Ascending aorta (tissue), 2 donors: ENCODE measurements around the gene NBR1. TPM values are rescaled to one million over a fixed set of nuclear protein-coding genes. Genes with fewer than 3 reads are reported as not detected.
"Not testable (repeated sequence)": the region's sequence is repeated elsewhere in the genome, so short reads cannot be mapped to it uniquely, and the experiment has no call there.

ENCODE experiments used
- DNase-seq, 2 donors: peaks; one replicate each; pipeline ENCODE4 v3.0.0-alpha.2; 2019; ENCODE audit warnings: low spot score in 2 of 2
- H3K27ac ChIP-seq, 2 donors: fragments of 200-600 bp; sonication (generic); one replicate each; pipeline ENCODE4 v1.5.1; 2016 to 2017; ENCODE audit warnings: mild to moderate bottlenecking in 1 of 2
- H3K27me3 ChIP-seq: fragments of 200-600 bp; sonication (generic); one replicate; pipeline ENCODE4 v1.5.1; 2017
- H3K36me3 ChIP-seq, 2 donors: fragments of 200-600 bp; sonication (generic); one replicate each; pipeline ENCODE4 v1.5.1; 2016
- H3K4me1 ChIP-seq, 2 donors: fragments of 200-600 bp; sonication (generic); one replicate each; pipeline ENCODE4 v1.5.1; 2016 to 2017; ENCODE audit warnings: mild to moderate bottlenecking in 1 of 2
- H3K4me3 ChIP-seq, 2 donors: fragments of 200-600 bp; sonication (generic); one replicate each; pipeline ENCODE4 v1.5.1; 2016 to 2017; ENCODE audit warnings: mild to moderate bottlenecking in 1 of 2
- H3K9me3 ChIP-seq, 2 donors: fragments of 200-600 bp; sonication (generic); one replicate each; pipeline ENCODE4 v1.5.1; 2016
- CTCF ChIP-seq, 3 experiments: fragments of 200-600 bp in 2 of 3; fragments of 450-650 bp in 1 of 3; sonication (generic) in 2 of 3; IDR thresholded peaks; one replicate each; pipeline ENCODE4 v1.5.1; 2016 to 2019; ENCODE audit warnings: antibody characterized with exemption in 3 of 3, mild to moderate bottlenecking in 1 of 3, moderate library complexity in 1 of 3
- intact Hi-C: fragments of 100-400 bp; cut with DNase I; formaldehyde crosslinking; loops from one replicate; pipeline ENCODE4 v1.15.1; 2023
- total RNA-seq: library from RNA; depleted of rRNA; stranded (reverse); fragments of >200 nt; gene quantifications from one replicate; pipeline ENCODE4 v1.1.0, GENCODE V29; 2016

Gene NBR1
- total RNA-seq, 1 donor from 2014 or later = 45.6 TPM

GRCh38 chr17:43220511-43221125, 49.6 kb downstream of the NBR1 start:
- H3K36me3 ChIP-seq = peaks cover 17 to 24% of the 10 kb centered on the region in 2 donors
- intact Hi-C loops = no loop called here
- H3K9me3 ChIP-seq = no peaks in the 10 kb centered on the region
- H3K4me3 ChIP-seq = no peak overlapping the region
- H3K27me3 ChIP-seq = no peaks in the 10 kb centered on the region
- DNase-seq = peak in 1 of 2 donors; percentile 33
- H3K4me1 ChIP-seq = no peaks in the 10 kb centered on the region
- no peak overlapping the region for H3K27ac ChIP-seq
- no peak for TF ChIP-seq CTCF (IDR thresholded peaks at IDR 0.05)

- Histone ChIP-seq H3K27me3 (no peaks in the 10 kb centered on the region), H3K4me1 (no peaks in the 10 kb centered on the region), H3K27ac (no peak overlapping the region), H3K4me3 (no peak overlapping the region), H3K36me3 (peaks cover 14 to 17% of the 10 kb centered on the region in 2 donors), H3K9me3 (no peaks in the 10 kb centered on the region)
- no peak for TF ChIP-seq CTCF (IDR thresholded peaks at IDR 0.05)
- peak in 1 of 2 donors; percentile 37 for DNase-seq
- intact Hi-C loops = no loop called here
These were observed 53.2 kb downstream of the NBR1 start for GRCh38 chr17:43224146-43224705.

GRCh38 chr17:43226393-43226792, 55.4 kb downstream of the NBR1 start:
- DNase-seq = no peak
- no peaks in the 10 kb centered on the region for H3K4me1 ChIP-seq
- TF ChIP-seq CTCF (IDR thresholded peaks at IDR 0.05) = no peak

DNA sequence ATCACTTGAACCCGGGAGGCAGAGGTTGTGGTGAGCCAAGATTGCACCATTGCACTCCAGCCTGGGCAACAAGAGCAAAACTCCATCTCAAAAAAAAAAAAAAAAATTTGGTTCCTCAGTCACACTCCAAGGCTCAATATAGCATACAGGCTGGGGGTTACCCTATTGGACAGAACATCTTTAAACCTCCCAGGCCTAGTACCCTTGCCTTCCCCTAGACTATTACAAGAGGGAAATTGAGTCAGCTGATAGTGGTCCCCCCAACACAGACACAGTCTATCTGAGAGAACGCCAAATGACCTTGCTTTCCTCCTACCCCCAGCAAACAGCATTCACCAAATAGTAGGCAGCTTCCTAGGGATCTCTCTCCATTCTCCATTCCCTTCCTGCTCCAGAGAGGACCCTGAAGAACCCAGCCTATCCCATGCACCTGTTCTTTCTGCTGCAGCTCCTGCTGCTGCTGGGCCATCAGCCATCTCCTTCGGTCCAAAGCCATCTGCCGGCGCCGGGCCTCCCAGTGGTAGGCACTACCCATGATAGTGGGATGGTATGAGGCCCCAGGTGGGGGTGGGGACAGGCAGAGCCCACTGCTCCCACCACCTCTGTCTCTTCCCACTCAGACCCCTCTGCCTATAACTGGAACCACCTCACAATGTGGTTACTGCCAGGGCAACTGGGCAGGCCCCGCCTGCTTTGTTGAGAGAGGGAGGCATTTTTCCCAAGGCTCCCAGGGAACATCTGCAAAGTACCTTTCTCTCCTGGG, 57.2 kb downstream of the NBR1 start, which contains the start of gene CCDC200:
Gene CCDC200 (minus strand): TSS at position 604 of the 763 bp plus-strand sequence. CDS start 69 bp downstream, at position 535.
- H3K9me3 ChIP-seq, H3K27me3 ChIP-seq, H3K27ac ChIP-seq, DNase-seq, intact Hi-C loops, H3K4me1 ChIP-seq, H3K4me3 ChIP-seq: not testable (repeated sequence)
- peaks cover 14 to 17% of the 10 kb centered on the region in 2 donors for H3K36me3 ChIP-seq

More at GRCh38 chr17:43226393-43226792, 55.4 kb downstream of the NBR1 start:
- Histone ChIP-seq H3K36me3 (peaks cover 14 to 17% of the 10 kb centered on the region in 2 donors), H3K27ac (no peak overlapping the region), H3K27me3 (no peaks in the 10 kb centered on the region), H3K9me3 (no peaks in the 10 kb centered on the region), H3K4me3 (no peak overlapping the region)
- intact Hi-C loops = no loop called here

DNA sequence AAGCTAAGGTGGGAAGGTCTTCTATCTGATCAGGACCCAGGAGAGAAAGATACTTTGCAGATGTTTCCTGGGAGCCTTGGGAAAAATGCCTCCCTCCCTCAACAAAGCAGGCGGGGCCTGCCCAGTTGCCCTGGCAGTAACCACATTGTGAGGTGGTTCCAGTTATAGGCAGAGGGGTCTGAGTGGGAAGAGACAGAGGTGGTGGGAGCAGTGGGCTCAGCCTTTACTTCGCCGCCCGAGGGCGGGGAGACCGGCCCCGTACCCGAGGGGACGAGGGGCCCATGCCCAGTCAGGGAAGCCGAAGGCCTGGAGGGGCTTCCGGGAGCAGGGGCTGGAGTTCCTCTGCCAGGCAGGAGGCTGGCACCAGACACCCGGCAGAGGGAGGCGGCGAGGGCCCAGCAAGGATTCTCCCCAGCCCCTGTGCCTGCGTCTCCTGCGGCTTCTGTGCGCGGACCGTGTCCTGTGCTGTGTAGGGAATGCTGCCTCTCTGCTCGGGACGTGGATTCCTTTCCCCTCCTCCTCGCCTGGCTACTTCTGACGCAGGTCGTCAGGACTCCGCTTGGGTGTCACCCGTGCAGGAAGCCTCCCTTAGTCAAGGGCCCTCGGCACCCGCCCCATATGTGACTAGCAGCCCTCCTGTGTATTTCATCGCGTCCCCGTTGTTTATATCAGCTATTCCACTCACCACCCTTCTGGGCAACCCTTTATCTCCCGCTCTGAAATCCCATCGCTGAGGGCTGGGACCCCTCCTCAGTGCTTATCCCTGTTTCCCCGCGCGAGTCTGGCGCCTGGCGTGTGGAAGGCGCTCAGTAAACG, 60.4 kb downstream of the NBR1 start:
- peak overlapping the region in 1 of 2 donors; percentile 34 for H3K27ac ChIP-seq
- H3K4me1 ChIP-seq, intact Hi-C loops, H3K4me3 ChIP-seq, H3K36me3 ChIP-seq, H3K27me3 ChIP-seq, H3K9me3 ChIP-seq: not testable (repeated sequence)
- peak in 1 of 2 donors; percentile 54 for DNase-seq

DNA sequence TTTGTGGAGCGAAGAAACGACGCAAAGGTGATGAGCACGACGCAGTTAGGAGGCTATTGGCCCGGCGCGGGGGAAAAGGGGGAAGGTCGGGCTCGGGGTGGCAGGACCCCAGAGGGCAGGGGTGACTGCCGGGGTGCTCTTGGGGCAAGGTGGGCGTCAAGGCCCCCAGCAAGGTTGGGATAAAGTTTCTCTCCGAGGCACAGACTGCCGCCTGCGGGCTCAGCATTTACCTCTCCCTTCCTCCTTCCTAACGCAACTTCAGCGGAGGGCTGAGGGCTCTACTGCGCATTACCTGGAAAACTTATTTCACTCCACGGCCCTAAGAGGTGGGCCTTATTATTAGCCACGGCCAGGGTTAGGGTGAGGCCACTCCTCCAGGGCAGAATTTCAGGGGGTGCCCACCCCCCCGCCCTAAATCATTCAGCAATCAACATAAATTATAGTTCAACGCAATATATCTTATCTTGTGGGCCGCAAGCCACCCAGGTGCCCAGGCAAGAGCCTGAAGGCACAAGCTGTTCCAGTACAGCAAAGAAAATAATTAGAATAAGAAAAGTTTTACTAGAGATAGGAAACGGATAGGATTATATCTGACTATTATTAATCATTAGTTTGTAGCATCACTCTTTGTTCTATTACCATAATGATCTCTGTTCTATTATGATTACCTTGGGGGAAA, 61.1 kb downstream of the NBR1 start:
- H3K4me1 ChIP-seq, H3K27me3 ChIP-seq, H3K36me3 ChIP-seq, H3K4me3 ChIP-seq, H3K9me3 ChIP-seq, intact Hi-C loops: not testable (repeated sequence)
- H3K27ac ChIP-seq = peak overlapping the region in 1 of 2 donors; percentile 34
- DNase-seq = peak; percentile 18 to 79

DNA sequence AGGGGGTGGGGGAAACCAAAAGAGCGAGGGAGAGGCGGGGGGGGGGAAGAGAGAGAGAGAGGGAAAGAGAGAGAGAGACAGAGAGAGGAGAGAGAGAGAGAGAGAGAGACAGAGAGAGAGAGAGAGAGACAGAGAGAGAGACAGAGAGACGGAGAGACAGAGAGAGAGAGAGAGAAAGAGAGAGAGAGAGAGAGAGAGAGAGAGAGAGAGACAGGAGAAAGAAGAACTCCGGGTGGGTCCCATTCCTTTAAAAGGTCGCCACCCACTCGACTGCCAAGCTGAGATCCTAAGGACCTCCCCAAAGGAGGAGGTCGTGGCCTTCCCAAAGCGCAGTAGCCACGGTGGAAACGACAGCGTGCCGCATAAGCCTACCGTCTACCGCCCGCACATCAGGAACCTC, 62.2 kb downstream of the NBR1 start:
- H3K36me3 ChIP-seq, H3K27ac ChIP-seq, H3K9me3 ChIP-seq, DNase-seq, H3K27me3 ChIP-seq, H3K4me3 ChIP-seq, intact Hi-C loops, H3K4me1 ChIP-seq: not testable (repeated sequence)

DNA sequence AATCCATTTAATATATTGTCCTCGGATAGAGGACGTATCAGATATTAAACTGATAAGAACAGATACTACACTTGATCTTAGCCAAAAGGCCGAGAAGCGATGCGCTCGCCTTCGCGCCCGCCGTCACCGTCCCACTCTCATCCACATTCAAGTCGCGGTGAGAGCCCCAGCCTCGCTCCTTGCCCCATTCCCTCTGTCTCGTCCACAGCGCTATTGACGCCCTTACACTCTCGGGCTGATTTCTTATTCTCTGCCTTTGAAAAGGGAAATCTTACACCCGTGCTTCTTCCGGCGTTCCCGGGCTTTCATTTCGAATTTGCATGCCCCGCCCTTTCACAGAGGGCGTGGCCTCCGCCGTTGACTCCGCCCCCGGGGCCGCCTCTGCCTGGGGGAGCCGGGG, 62.9 kb downstream of the NBR1 start, which contains the start of gene RNU2-1:
Gene RNU2-1 (minus strand): TSS at position 101 of the 400 bp plus-strand sequence.
- DNase-seq, H3K27me3 ChIP-seq, intact Hi-C loops, H3K27ac ChIP-seq, H3K9me3 ChIP-seq, H3K4me1 ChIP-seq, H3K4me3 ChIP-seq, H3K36me3 ChIP-seq: not testable (repeated sequence)

- H3K27me3 ChIP-seq, DNase-seq, H3K4me3 ChIP-seq, H3K27ac ChIP-seq, H3K36me3 ChIP-seq, intact Hi-C loops, H3K4me1 ChIP-seq, H3K9me3 ChIP-seq: not testable (repeated sequence)
These were observed 68.6 kb downstream of the NBR1 start for GRCh38 chr17:43239597-43239996.
